ENCODE data around the gene RDX.

DNA sequence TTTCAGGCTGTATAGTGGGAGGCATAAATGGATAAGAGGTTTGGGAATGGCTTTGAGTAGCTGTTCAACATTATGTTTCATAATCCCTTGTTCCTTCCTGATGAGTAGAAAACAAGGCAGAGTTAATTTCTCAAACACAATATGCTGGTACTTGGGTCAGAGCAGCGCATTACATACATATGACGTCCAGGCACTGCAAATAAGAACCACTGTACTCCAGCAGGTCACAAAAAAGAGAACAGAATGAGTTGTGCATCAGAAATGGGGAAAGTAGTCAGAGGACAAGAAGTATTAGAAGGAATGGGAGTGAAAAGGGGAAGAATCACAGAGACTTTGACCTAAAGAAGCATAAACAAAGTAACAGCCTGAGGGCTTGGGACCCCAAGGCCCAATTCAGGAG lies 44.0 kb upstream of the RDX start:
- TF ChIP-seq, protein P1, sequence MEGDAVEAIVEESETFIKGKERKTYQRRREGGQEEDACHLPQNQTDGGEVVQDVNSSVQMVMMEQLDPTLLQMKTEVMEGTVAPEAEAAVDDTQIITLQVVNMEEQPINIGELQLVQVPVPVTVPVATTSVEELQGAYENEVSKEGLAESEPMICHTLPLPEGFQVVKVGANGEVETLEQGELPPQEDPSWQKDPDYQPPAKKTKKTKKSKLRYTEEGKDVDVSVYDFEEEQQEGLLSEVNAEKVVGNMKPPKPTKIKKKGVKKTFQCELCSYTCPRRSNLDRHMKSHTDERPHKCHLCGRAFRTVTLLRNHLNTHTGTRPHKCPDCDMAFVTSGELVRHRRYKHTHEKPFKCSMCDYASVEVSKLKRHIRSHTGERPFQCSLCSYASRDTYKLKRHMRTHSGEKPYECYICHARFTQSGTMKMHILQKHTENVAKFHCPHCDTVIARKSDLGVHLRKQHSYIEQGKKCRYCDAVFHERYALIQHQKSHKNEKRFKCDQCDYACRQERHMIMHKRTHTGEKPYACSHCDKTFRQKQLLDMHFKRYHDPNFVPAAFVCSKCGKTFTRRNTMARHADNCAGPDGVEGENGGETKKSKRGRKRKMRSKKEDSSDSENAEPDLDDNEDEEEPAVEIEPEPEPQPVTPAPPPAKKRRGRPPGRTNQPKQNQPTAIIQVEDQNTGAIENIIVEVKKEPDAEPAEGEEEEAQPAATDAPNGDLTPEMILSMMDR (conservative IDR thresholded peaks at IDR 0.05; ENCODE audit: low read length) = no peak
- TF ChIP-seq EZH2phosphoT487 (IDR thresholded peaks at IDR 0.05; ENCODE audit: borderline replicate concordance) = no peak
